HepG2 (cell line): ENCODE measurements around the gene PEMT. TPM values are rescaled to one million over a fixed set of nuclear protein-coding genes. Genes with fewer than 3 reads are reported as not detected.

Experiments
- BHLHE40 ChIP-seq: IDR thresholded peaks from 2 replicates; pipeline ENCODE4 v1.6.1; 2011; ENCODE audit warnings: low read length, improper control_type of control experiment
- HDAC1 ChIP-seq: sonication (generic); formaldehyde crosslinking; IDR thresholded peaks from 2 replicates; pipeline ENCODE4 v1.5.1; 2020; ENCODE audit warnings: mild to moderate bottlenecking, missing genetic modification reagents
- IKZF1 ChIP-seq: fragments of 450-650 bp; IDR thresholded peaks from 2 replicates; pipeline ENCODE4 v1.7.1; 2016
- MIXL1 ChIP-seq: IDR thresholded peaks from 2 replicates; pipeline ENCODE4 v1.6.1; 2016
- PTBP1 ChIP-seq: fragments of 200-400 bp; formaldehyde crosslinking; IDR thresholded peaks from 2 replicates; pipeline ENCODE4 v1.6.1; 2018; ENCODE audit warnings: low read length, low read depth; ENCODE audit not compliant: poor library complexity, severe bottlenecking
- SCMH1 ChIP-seq: sonication (generic); formaldehyde crosslinking; IDR thresholded peaks from 2 replicates; pipeline ENCODE4 v1.9.0; 2021; ENCODE audit warnings: missing genetic modification reagents, mild to moderate bottlenecking, borderline replicate concordance
- ZBTB7A ChIP-seq: sonication (generic); formaldehyde crosslinking; IDR thresholded peaks from 2 replicates; pipeline ENCODE4 v1.8.0; 2022; ENCODE audit warnings: mild to moderate bottlenecking, missing genetic modification reagents
- ZGPAT ChIP-seq: IDR thresholded peaks from 2 replicates; pipeline ENCODE4 v1.6.1; 2016; ENCODE audit warnings: mild to moderate bottlenecking
- ZNF546 ChIP-seq: sonication (generic); formaldehyde crosslinking; conservative IDR thresholded peaks from 2 replicates; pipeline ENCODE4 v1.8.1; 2023; ENCODE audit warnings: mild to moderate bottlenecking, missing genetic modification reagents
- ZNF609 ChIP-seq: sonication (generic); formaldehyde crosslinking; IDR thresholded peaks from 2 replicates; pipeline ENCODE4 v1.4.0; 2020; ENCODE audit warnings: mild to moderate bottlenecking, missing genetic modification reagents, borderline replicate concordance
- ZNF652 ChIP-seq: IDR thresholded peaks from 2 replicates; pipeline ENCODE4 v1.6.1; 2016; ENCODE audit warnings: low read depth, borderline replicate concordance
- ZNF800 ChIP-seq: sonication (generic); formaldehyde crosslinking; IDR thresholded peaks from 2 replicates; pipeline ENCODE4 v1.4.0; 2020; ENCODE audit warnings: missing genetic modification reagents
- polyA plus RNA-seq, 8 experiments: library from polyadenylated mRNA; depleted of rRNA in 3 of 8; stranded (reverse) in 7 of 8; unstranded in 1 of 8; fragments of >200 nt; fragmentation: Illumina TruSeq in 4 of 8; extraction: Trizol in 4 of 8; gene quantifications; 2 replicates each; pipeline versions ENCODE4 v1.2.1 to v1.2.3, GENCODE V29; 2011 to 2016; ENCODE audit warnings: low read depth in 4 of 8, missing spikeins in 1 of 8, mixed read lengths in 1 of 8; ENCODE audit not compliant: insufficient read depth in 1 of 8
- total RNA-seq, 5 experiments: library from RNA; depleted of rRNA; stranded (reverse); fragments of >200 nt; fragmentation: Illumina TruSeq; extraction: Trizol; gene quantifications; 2 replicates each; pipeline ENCODE4 v1.2.3, GENCODE V29; 2016; ENCODE audit warnings: low read depth in 1 of 5

PEMT gene
- total and polyA plus RNA-seq, 2 of the 13 experiments (the other 11 are each of a cell fraction or from before 2014, with no cell fraction given) = 31.7 to 43.6 TPM

DNA sequence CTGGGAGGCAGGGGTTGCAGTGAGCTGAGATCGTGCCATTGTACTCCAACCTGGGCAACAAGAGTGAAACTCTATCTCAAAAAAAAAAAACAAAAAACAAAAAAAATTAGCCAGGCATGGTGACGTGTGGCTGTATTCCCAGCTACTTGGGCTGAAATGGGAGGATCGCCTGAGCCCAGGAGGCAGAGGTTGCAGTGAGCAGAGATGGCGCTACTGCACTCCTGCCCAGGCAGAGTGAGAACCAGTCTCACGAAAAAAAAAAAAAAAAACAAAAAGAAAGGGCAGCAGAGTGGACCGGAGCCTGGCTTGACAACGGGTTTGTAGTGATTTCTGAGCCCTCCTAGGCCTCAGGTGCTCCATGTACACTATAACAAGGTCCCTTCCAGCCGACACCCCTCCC is 33.1 kb downstream of the PEMT start (continued):
- TF ChIP-seq ZNF800 (CRISPR knock-in tag) (no peak), ZBTB7A (no peak), BHLHE40 (no peak), MIXL1 (CRISPR knock-in tag) (no peak), PTBP1 (no peak), SCMH1 (CRISPR knock-in tag) (no peak), ZGPAT (CRISPR knock-in tag) (no peak), ZNF546 (CRISPR knock-in tag) (no peak), ZNF609 (no peak), HDAC1 (CRISPR knock-in tag) (no peak), IKZF1 (no peak), ZNF652 (CRISPR knock-in tag) (no peak)
- TF ChIP-seq, all 625 proteins: peak for 0
